Smooth muscle cell (in vitro differentiated cells): ENCODE measurements around the gene FZD4. TPM values are rescaled to one million over a fixed set of nuclear protein-coding genes. Genes with fewer than 3 reads are reported as not detected.

Experiments used
- DNase-seq: peaks from one replicate; lab custom pipeline; 2025; ENCODE audit not compliant: unreplicated experiment; lab: John Stamatoyannopoulos, UW
- H2AFZ ChIP-seq: fragments of 200-600 bp; sonication (generic); 2 replicates; pipeline ENCODE4 v1.6.0; 2016; ENCODE audit warnings: antibody characterized with exemption, low read depth, mild to moderate bottlenecking
- H3F3A ChIP-seq: fragments of 200-600 bp; sonication (generic); 2 replicates; pipeline ENCODE4 v1.6.0; 2017; ENCODE audit warnings: antibody characterized with exemption, low read depth
- H3K27ac ChIP-seq: fragments of 200-600 bp; sonication (generic); 2 replicates; pipeline ENCODE4 v1.5.1; 2016; ENCODE audit warnings: low read depth, mild to moderate bottlenecking
- H3K27me3 ChIP-seq: fragments of 200-600 bp; sonication (generic); 2 replicates; pipeline ENCODE4 v1.6.1; 2016; ENCODE audit warnings: low read depth, mild to moderate bottlenecking
- H3K36me3 ChIP-seq: fragments of 200-600 bp; sonication (generic); 2 replicates; pipeline ENCODE4 v1.5.1; 2016; ENCODE audit warnings: low read depth
- H3K4me1 ChIP-seq: fragments of 200-600 bp; sonication (generic); 2 replicates; pipeline ENCODE4 v1.5.1; 2016; ENCODE audit warnings: low read depth
- H3K4me2 ChIP-seq: fragments of 200-600 bp; sonication (generic); 2 replicates; pipeline ENCODE4 v1.6.0; 2016; ENCODE audit warnings: mild to moderate bottlenecking
- H3K4me3 ChIP-seq: fragments of 200-600 bp; sonication (generic); 2 replicates; pipeline ENCODE4 v1.5.1; 2016; ENCODE audit warnings: mild to moderate bottlenecking
- H3K79me2 ChIP-seq: fragments of 200-600 bp; sonication (generic); 2 replicates; pipeline ENCODE4 v1.6.0; 2016; ENCODE audit warnings: low read depth, mild to moderate bottlenecking
- H3K9ac ChIP-seq: fragments of 200-600 bp; sonication (generic); 2 replicates; pipeline ENCODE4 v1.6.0; 2016; ENCODE audit warnings: low read depth
- H3K9me3 ChIP-seq: fragments of 200-600 bp; sonication (generic); replicated peaks from 2 replicates; pipeline ENCODE4 v1.5.1; 2016; ENCODE audit warnings: low read depth
- H4K20me1 ChIP-seq: fragments of 200-600 bp; sonication (generic); 2 replicates; pipeline ENCODE4 v1.6.0; 2016; ENCODE audit warnings: low read depth
- CTCF ChIP-seq: fragments of 200-600 bp; sonication (generic); IDR thresholded peaks from 2 replicates; pipeline ENCODE4 v1.5.1; 2017; ENCODE audit warnings: borderline replicate concordance, mild to moderate bottlenecking, antibody characterized with exemption; ENCODE audit not compliant: insufficient read depth, poor library complexity, severe bottlenecking
- WGBS: methylation state at CpG from one replicate; pipeline ENCODE4 v1.1.7; 2016; ENCODE audit warnings: low lambda C conversion rate; 5-methylcytosine and 5-hydroxymethylcytosine counted together
- polyA plus RNA-seq: library from polyadenylated mRNA; unstranded; fragments of >200 nt; fragmentation: Nextera tagmentation; extraction: Ambion mirVana; gene quantifications from 2 replicates; pipeline ENCODE4 v1.2.1, GENCODE V29; 2016
- total RNA-seq: library from RNA; depleted of rRNA; stranded (reverse); fragments of >200 nt; gene quantifications from 2 replicates; pipeline ENCODE4 v1.2.3, GENCODE V29; 2014

FZD4 gene
- total and polyA plus RNA-seq, 2 experiments from 2014 or later, result 1.8 to 5.8 TPM

DNA sequence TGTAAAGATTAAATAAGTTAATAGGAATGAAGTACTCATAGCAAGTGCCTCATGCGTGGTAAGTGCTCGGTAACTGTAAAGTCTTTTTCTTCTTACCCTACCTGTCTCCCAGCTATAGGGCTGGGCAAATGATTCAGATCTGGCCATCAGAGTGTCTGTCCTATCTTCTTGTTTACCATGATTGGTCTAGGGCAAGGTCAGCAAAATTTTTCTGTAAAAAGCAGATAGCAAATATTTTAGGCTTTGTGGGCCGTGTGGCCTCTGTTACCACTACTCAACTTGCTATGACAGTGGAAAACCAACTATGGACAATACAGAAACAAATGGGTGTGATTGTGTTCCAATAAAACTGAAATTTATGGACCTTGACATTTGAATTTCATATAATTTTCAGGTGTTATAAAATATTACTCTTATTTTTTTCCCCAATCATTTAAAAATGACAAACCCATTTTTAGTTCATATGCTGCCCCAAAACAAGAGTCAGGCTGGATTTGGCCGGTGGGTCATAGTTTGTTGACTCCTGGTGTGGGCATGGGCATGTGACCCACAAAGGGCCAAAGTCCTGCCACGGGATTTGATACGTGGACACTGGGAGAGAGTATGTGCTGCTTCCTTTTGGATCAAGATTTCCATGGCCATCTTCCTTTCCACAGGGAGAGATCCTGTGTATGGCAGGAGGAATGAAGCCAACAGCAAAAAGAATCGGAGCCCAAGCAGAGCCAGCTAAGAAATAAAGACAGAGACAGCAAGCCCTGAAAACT lies 26.8 kb upstream of the FZD4 start:
- no peaks in the 10 kb centered on the region for H3K79me2 ChIP-seq
- H3K27ac ChIP-seq, result no peak overlapping the region
- H3K36me3 ChIP-seq, result no peaks in the 10 kb centered on the region
- no peaks in the 10 kb centered on the region for H3K27me3 ChIP-seq
- TF ChIP-seq CTCF, result no peak
- no peaks in the 10 kb centered on the region for H4K20me1 ChIP-seq
- H3F3A ChIP-seq, result no peaks in the 10 kb centered on the region
- H3K4me2 ChIP-seq, result no peak overlapping the region
- H3K4me3 ChIP-seq, result no peak overlapping the region
- H3K9ac ChIP-seq, result no peak overlapping the region
- H2AFZ ChIP-seq, result no peak overlapping the region
- no peak for DNase-seq
- no peaks in the 10 kb centered on the region for H3K4me1 ChIP-seq
- WGBS, result 91% methylated on average over 7 of the region's 7 CpGs
- H3K9me3 ChIP-seq, result no peaks in the 10 kb centered on the region

DNA sequence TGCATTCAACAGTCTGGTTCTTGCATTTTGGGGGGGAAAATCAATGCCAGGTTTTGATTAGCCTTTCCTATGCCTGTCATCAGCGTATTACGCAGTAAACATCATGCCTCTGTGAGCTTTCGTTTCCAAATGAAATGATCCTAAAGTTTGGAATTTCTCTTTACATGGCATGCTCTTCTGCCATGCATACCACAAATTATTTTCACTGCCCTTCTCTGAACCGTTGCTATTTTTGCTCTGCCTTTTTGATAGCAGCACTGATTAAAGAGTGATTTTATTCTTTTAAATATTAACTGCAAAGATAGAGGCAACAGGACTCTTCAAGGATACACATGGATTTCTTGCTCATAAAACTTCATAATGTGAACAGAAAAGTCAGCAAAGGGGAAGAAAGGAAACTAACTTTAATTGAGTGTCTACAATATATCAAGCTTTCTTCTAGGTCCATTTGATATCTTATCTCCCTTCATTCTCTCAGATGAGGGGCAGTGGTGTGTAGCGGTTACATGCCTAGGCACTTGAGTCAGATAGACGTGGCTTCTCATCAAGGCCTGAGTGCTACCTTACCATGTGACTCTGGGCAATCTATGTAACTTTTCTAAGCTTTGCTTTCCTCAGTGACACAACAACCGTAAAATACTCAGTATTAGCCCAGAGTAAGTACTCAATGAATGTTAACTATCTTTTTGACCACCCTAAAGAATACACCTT lies 25.0 kb upstream of the FZD4 start:
- 78% methylated on average over 7 of the region's 7 CpGs for WGBS
- no peak overlapping the region for H3K4me2 ChIP-seq
- no peak for TF ChIP-seq CTCF

DNA sequence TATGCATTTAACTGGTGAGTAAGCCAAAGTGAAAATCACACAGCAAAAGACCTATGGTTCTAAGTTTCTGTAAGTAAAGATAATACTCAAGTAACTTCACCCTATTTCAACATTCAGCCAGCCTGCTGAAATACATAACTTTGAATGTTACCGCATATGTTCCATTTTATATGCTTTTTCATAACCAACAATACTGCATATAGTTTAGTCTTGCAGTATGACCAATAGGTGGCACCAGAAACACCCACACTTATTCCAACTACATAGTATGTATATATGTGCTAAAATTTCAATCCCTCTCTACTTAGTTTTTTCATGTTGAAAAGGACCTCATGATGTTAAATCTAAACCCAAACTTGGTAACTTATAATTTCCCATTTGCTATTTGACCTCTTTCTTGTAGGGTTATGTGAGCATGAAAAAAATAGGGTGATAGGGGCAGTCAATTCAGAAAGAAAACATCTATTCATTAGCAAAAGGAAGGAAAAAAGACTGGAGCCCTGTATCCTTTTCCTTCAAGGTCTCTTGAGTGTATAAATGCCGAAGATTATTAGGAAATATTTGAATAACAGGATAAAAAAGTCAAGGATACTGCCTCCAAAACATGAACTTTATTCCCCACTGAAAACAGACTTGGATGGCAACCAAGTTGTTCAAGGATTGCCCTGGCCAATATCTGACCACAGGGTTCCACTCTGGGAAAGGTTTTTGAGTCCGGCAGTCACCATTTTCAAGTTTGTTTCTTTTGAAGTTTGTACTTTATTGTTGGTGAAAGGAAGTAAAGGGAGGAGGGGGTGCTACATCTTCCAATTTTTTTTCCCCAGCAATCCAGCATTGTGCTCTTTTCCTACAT lies 23.8 kb upstream of the FZD4 start:
- Histone ChIP-seq H3K79me2 (no peaks in the 10 kb centered on the region), H3K4me2 (no peak overlapping the region), H3K27me3 (no peaks in the 10 kb centered on the region), H2AFZ (no peak overlapping the region), H3K9me3 (no peaks in the 10 kb centered on the region), H3K36me3 (no peaks in the 10 kb centered on the region), H3K27ac (no peak overlapping the region), H4K20me1 (no peaks in the 10 kb centered on the region), H3K9ac (no peak overlapping the region), H3K4me3 (no peak overlapping the region), H3K4me1 (no peaks in the 10 kb centered on the region), H3F3A (no peaks in the 10 kb centered on the region)
- TF ChIP-seq CTCF, result peak; percentile 58
- DNase-seq, result no peak
- 73% methylated on average over 3 of the region's 3 CpGs for WGBS

More for the DNA sequence above, 25.0 kb upstream of the FZD4 start:
- H3K4me1 ChIP-seq, result no peaks in the 10 kb centered on the region
- DNase-seq, result no peak
- H3F3A ChIP-seq, result no peaks in the 10 kb centered on the region
- no peaks in the 10 kb centered on the region for H4K20me1 ChIP-seq
- no peaks in the 10 kb centered on the region for H3K36me3 ChIP-seq
- H3K27ac ChIP-seq, result no peak overlapping the region
- H3K9me3 ChIP-seq, result no peaks in the 10 kb centered on the region
- no peaks in the 10 kb centered on the region for H3K79me2 ChIP-seq
- H3K4me3 ChIP-seq, result no peak overlapping the region
- H3K27me3 ChIP-seq, result no peaks in the 10 kb centered on the region
- H2AFZ ChIP-seq, result no peak overlapping the region
- H3K9ac ChIP-seq, result no peak overlapping the region
